Kidney epithelial cell (primary cell): ENCODE measurements around the gene ARHGAP42. TPM values are rescaled to one million over a fixed set of nuclear protein-coding genes. Genes with fewer than 3 reads are reported as not detected.

Experiments used
- DNase-seq: peaks from one replicate; pipeline ENCODE4 v3.0.0-alpha.2; 2010; ENCODE audit warnings: low read depth
- H3K27me3 ChIP-seq: 2 replicates; pipeline ENCODE4 v1.6.0; 2011; ENCODE audit warnings: low read length; ENCODE audit not compliant: control insufficient read depth, insufficient read depth
- H3K36me3 ChIP-seq: 2 replicates; pipeline ENCODE4 v1.5.1; 2011; ENCODE audit warnings: low read length; ENCODE audit not compliant: control insufficient read depth, insufficient read depth
- H3K4me3 ChIP-seq: 2 replicates; pipeline ENCODE4 v1.5.1; 2011; ENCODE audit warnings: low read depth, mild to moderate bottlenecking, control low read depth, low read length
- total RNA-seq: library from RNA; depleted of rRNA; stranded (reverse); fragments of >200 nt; gene quantifications from 2 replicates; pipeline ENCODE4 v1.2.3, GENCODE V29; 2015
- TF ChIP-seq, protein P1 (sequence below): IDR thresholded peaks from 2 replicates; pipeline ENCODE4 v1.5.1; 2011; ENCODE audit warnings: mild to moderate bottlenecking, moderate library complexity, low read length, control low read depth, inconsistent platforms; ENCODE audit not compliant: insufficient read depth, poor library complexity, severe bottlenecking

ARHGAP42 gene
- total RNA-seq, 1 donor from 2014 or later, result 27.9 TPM

DNA sequence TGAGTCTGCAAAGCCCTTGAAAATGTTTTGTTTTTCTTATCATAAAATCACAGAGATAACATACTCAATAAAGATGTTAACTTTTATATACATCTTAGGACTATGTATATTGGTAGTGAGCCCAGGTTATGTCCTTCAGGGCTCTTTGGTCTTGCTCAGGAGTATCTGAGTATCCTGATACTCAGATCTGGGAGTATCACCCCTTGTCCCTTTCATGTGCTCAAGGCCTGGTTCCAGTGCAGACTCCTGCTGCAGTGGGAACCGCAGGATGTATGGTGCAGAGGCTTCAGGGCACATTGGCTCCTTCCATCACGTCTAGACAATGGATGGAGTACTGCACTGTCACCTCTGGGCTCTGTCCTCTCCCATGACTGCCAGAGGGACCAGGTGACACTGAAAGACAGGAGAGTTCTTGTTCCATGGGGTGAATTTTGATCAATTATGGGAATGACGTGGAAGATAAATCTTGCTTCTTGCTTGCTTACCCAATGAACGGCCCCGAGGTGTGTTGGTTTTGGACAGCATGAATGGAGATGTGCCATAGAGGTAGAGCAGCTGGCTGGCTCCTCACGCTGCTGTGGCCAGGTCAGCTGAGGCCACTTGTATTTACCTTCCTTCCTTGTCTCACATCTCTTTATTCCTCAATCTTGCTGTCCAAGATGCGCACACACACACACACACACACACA is 215.5 kb downstream of the ARHGAP42 start:
- no peak for DNase-seq
- TF ChIP-seq, protein P1, sequence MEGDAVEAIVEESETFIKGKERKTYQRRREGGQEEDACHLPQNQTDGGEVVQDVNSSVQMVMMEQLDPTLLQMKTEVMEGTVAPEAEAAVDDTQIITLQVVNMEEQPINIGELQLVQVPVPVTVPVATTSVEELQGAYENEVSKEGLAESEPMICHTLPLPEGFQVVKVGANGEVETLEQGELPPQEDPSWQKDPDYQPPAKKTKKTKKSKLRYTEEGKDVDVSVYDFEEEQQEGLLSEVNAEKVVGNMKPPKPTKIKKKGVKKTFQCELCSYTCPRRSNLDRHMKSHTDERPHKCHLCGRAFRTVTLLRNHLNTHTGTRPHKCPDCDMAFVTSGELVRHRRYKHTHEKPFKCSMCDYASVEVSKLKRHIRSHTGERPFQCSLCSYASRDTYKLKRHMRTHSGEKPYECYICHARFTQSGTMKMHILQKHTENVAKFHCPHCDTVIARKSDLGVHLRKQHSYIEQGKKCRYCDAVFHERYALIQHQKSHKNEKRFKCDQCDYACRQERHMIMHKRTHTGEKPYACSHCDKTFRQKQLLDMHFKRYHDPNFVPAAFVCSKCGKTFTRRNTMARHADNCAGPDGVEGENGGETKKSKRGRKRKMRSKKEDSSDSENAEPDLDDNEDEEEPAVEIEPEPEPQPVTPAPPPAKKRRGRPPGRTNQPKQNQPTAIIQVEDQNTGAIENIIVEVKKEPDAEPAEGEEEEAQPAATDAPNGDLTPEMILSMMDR, result no peak
- H3K4me3 ChIP-seq, result no peak overlapping the region
- H3K27me3 ChIP-seq, result no peaks in the 10 kb centered on the region
- no peaks in the 10 kb centered on the region for H3K36me3 ChIP-seq

DNA sequence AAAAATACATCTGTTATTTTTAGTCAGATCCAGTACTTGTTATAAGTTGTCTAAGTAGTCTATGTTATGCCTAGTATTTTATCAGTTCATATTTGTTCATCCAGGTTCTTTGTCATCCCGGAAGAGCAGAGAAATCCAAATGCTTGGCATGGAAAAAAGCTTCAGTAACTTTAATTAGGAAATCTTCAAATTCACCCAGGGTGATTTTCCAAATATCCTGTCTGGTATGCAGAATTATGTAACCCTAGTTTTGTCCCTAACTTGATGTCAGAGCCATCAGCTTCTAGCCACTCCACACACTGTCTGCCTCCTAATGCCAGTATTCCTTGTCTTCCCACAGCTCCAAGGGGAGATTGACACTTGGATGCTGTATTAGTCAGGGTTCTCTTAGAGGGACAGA is 216.2 kb downstream of the ARHGAP42 start:
- no peak for DNase-seq
- Histone ChIP-seq H3K27me3 (no peaks in the 10 kb centered on the region), H3K36me3 (no peaks in the 10 kb centered on the region), H3K4me3 (no peak overlapping the region)
- TF ChIP-seq, protein P1, result no peak

DNA sequence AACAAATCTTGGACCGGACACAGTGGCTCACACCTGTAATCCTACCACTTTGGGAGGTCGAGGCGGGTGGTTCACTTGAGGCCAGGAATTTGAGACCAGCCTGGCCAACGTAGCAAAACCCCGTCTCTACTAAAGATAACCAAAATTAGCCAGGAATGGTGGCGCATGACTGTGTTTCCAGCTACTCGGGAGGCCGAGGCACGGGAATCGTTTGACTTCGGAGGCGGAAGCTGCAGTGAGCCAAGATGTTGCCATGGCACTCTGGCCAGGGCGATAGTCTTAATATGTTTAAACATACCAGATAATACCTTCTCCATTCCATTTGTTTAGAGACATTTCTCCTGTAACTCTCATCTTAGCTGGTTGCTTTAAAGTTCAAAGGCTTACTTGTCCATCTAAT is 218.6 kb downstream of the ARHGAP42 start:
- Histone ChIP-seq H3K27me3 (no peaks in the 10 kb centered on the region), H3K36me3 (no peaks in the 10 kb centered on the region), H3K4me3 (no peak overlapping the region)
- DNase-seq, result no peak
- TF ChIP-seq, protein P1, result no peak

DNA sequence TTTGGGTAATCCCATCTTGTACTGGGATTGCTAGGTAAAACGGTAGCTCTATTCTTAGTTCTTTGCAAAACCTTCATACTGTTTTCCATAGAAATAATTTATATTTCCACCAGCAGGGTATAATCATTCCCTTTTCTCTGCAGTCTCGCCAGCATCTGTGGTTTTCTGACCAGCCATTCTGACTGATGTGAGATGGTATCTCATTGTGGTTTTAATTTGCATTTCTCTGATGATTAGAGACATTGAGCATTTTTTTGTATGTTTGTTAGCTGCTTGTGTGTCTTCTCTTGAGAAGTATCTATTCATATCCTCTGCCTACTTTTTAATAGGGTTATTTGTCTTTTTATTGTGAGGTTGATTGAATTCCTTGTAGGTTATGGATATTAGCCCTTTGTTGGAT is 221.7 kb downstream of the ARHGAP42 start:
- Histone ChIP-seq H3K4me3 (no peak overlapping the region), H3K36me3 (no peaks in the 10 kb centered on the region), H3K27me3 (no peaks in the 10 kb centered on the region)
- DNase-seq, result no peak
- TF ChIP-seq, protein P1, result no peak

DNA sequence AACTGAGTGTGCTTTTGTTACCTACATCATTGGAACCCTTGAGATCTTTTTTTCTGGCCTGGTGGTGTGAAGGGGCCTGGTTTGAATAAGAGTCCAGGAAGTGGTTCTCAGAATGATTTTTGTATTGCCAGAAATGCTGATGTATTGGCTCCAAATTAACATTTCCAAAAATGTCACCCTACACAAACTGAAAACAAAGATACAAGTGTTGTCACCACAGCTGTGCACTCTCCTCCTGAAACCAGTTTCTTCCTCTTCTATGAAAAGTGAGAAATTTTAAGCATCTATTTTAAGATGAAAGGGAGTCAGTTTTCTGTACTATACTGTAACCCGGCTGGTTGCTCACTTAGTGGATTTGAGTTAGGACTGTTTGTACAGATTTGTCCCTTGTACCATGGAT is 223.7 kb downstream of the ARHGAP42 start:
- Histone ChIP-seq H3K27me3 (no peaks in the 10 kb centered on the region), H3K4me3 (no peak overlapping the region), H3K36me3 (no peaks in the 10 kb centered on the region)
- DNase-seq, result no peak
- TF ChIP-seq, protein P1, result no peak
